DND-41 (cell line): ENCODE results near the gene KIF17.

Experiments used
- EZH2 ChIP-seq: IDR thresholded peaks from 3 replicates; pipeline ENCODE4 v1.6.1; 2012; ENCODE audit warnings: borderline replicate concordance, low read depth, mild to moderate bottlenecking, moderate library complexity, low read length, inconsistent platforms; ENCODE audit not compliant: severe bottlenecking
- TF ChIP-seq, protein P1 (sequence below): IDR thresholded peaks from 2 replicates; pipeline ENCODE4 v1.5.1; 2012; ENCODE audit warnings: borderline replicate concordance, low read length, moderate library complexity, mild to moderate bottlenecking; ENCODE audit not compliant: poor library complexity, severe bottlenecking; ENCODE audit errors: extremely low read depth

- TF ChIP-seq, protein P1, sequence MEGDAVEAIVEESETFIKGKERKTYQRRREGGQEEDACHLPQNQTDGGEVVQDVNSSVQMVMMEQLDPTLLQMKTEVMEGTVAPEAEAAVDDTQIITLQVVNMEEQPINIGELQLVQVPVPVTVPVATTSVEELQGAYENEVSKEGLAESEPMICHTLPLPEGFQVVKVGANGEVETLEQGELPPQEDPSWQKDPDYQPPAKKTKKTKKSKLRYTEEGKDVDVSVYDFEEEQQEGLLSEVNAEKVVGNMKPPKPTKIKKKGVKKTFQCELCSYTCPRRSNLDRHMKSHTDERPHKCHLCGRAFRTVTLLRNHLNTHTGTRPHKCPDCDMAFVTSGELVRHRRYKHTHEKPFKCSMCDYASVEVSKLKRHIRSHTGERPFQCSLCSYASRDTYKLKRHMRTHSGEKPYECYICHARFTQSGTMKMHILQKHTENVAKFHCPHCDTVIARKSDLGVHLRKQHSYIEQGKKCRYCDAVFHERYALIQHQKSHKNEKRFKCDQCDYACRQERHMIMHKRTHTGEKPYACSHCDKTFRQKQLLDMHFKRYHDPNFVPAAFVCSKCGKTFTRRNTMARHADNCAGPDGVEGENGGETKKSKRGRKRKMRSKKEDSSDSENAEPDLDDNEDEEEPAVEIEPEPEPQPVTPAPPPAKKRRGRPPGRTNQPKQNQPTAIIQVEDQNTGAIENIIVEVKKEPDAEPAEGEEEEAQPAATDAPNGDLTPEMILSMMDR = no peak
- TF ChIP-seq EZH2 = no peak
Measured at GRCh38 chr1:20742671-20743070, 24.9 kb upstream of the KIF17 start.
